ENCODE results near the gene OSBPL9.

- TF ChIP-seq CTCF (tag by site-specific recombination; IDR thresholded peaks at IDR 0.05) (no peak), GLIS1 (tag by site-specific recombination; IDR thresholded peaks at IDR 0.05) (no peak), ZFP69B (tag by site-specific recombination; IDR thresholded peaks at IDR 0.05) (no peak), ZBTB17 (tag by site-specific recombination; IDR thresholded peaks at IDR 0.05) (no peak), ZNF629 (tag by site-specific recombination; IDR thresholded peaks at IDR 0.05) (no peak)
- TF ChIP-seq, protein P1, sequence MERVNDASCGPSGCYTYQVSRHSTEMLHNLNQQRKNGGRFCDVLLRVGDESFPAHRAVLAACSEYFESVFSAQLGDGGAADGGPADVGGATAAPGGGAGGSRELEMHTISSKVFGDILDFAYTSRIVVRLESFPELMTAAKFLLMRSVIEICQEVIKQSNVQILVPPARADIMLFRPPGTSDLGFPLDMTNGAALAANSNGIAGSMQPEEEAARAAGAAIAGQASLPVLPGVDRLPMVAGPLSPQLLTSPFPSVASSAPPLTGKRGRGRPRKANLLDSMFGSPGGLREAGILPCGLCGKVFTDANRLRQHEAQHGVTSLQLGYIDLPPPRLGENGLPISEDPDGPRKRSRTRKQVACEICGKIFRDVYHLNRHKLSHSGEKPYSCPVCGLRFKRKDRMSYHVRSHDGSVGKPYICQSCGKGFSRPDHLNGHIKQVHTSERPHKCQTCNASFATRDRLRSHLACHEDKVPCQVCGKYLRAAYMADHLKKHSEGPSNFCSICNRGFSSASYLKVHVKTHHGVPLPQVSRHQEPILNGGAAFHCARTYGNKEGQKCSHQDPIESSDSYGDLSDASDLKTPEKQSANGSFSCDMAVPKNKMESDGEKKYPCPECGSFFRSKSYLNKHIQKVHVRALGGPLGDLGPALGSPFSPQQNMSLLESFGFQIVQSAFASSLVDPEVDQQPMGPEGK (tag by site-specific recombination; IDR thresholded peaks at IDR 0.05) = no peak
These were observed 72.8 kb downstream of the OSBPL9 start for GRCh38 chr1:51689643-51690042.

Data from HEK293 (cell line).